IMR-90 (cell line): ENCODE results near the gene GALNT9. TPM values are rescaled to one million over a fixed set of nuclear protein-coding genes. Genes with fewer than 3 reads are reported as not detected.

Experiments used
- ATAC-seq: fragments of 200-7000 bp; cut with Tn5 transposase; 2 replicates; pipeline ENCODE4 v1.9.1; 2020; ENCODE audit warnings: low read depth, mild to moderate bottlenecking, moderate library complexity
- BruUV-seq: library from RNA; stranded (reverse); fragments of 400-500 nt; replicated peaks from 2 replicates; lab custom pipeline; 2021; lab: Mats Ljungman, UMichigan
- CTCF ChIA-PET: fragments of 300-600 bp; formaldehyde crosslinking; extraction: SDS; loops from one replicate; lab custom pipeline; 2021; ENCODE audit warnings: antibody characterized with exemption; lab: Yijun Ruan, JAX
- POLR2A ChIA-PET: fragments of 300-600 bp; sonication (Branson Sonifier 250); formaldehyde crosslinking; loops from one replicate; lab custom pipeline; 2022; ENCODE audit warnings: antibody characterized with exemption; ENCODE audit not compliant: unreplicated experiment; lab: Charles Lee
- DNase-seq: peaks from one replicate; pipeline ENCODE4 v3.0.0; 2013
- H2AFZ ChIP-seq: replicated peaks from 2 replicates; pipeline ENCODE3; 2013; ENCODE audit warnings: low read length, mild to moderate bottlenecking; ENCODE audit not compliant: poor library complexity
- H2AK5ac ChIP-seq: 2 replicates; pipeline ENCODE4 v1.6.1; 2013; ENCODE audit warnings: low read depth, low read length, inconsistent platforms
- H2AK9ac ChIP-seq: replicated peaks from 2 replicates; pipeline ENCODE3; 2013; ENCODE audit warnings: mild to moderate bottlenecking, low read depth, low read length, moderate library complexity; ENCODE audit not compliant: poor library complexity
- H2BK120ac ChIP-seq: 2 replicates; pipeline ENCODE4 v1.6.1; 2013; ENCODE audit warnings: low read depth, low read length, inconsistent platforms
- H2BK15ac ChIP-seq: 3 replicates; pipeline ENCODE4 v1.6.1; 2013; ENCODE audit warnings: low read depth, low read length, inconsistent platforms
- H2BK20ac ChIP-seq: 2 replicates; pipeline ENCODE4 v1.6.1; 2013; ENCODE audit warnings: low read depth, mild to moderate bottlenecking, inconsistent platforms, low read length, moderate library complexity
- H2BK5ac ChIP-seq: 2 replicates; pipeline ENCODE4 v1.6.1; 2013; ENCODE audit warnings: mild to moderate bottlenecking, low read depth, low read length, inconsistent platforms; ENCODE audit not compliant: poor library complexity, severe bottlenecking
- H3K14ac ChIP-seq: replicated peaks from 2 replicates; pipeline ENCODE4 v1.6.1; 2013; ENCODE audit warnings: low read depth, low read length, inconsistent platforms
- H3K18ac ChIP-seq: 2 replicates; pipeline ENCODE4 v1.6.1; 2013; ENCODE audit warnings: low read depth, low read length, control low read depth
- H3K23ac ChIP-seq: 2 replicates; pipeline ENCODE4 v1.6.1; 2013; ENCODE audit warnings: low read depth, low read length, inconsistent platforms
- H3K27ac ChIP-seq: 2 replicates; pipeline ENCODE4 v1.5.1; 2013; ENCODE audit warnings: mild to moderate bottlenecking, control low read depth, low read length; ENCODE audit not compliant: insufficient read depth
- H3K27me3 ChIP-seq: 2 replicates; pipeline ENCODE4 v1.6.1; 2013; ENCODE audit warnings: low read length; ENCODE audit not compliant: control insufficient read depth, insufficient read depth
- H3K36me3 ChIP-seq: 2 replicates; pipeline ENCODE4 v1.6.1; 2013; ENCODE audit warnings: low read length, mixed read lengths; ENCODE audit not compliant: control insufficient read depth, insufficient read depth
- H3K4ac ChIP-seq: 2 replicates; pipeline ENCODE4 v1.6.1; 2013; ENCODE audit warnings: low read depth, low read length, inconsistent platforms
- H3K4me1 ChIP-seq: 2 replicates; pipeline ENCODE4 v1.6.1; 2013; ENCODE audit warnings: low read length, mixed read lengths; ENCODE audit not compliant: control insufficient read depth, insufficient read depth
- H3K4me2 ChIP-seq: 2 replicates; pipeline ENCODE4 v1.6.1; 2013; ENCODE audit warnings: low read depth, mild to moderate bottlenecking, control low read depth, low read length, moderate library complexity
- H3K4me3 ChIP-seq: 2 replicates; pipeline ENCODE4 v1.5.1; 2013; ENCODE audit warnings: low read depth, mild to moderate bottlenecking, control low read depth, low read length, moderate library complexity; ENCODE audit not compliant: insufficient read depth
- H3K56ac ChIP-seq: 2 replicates; pipeline ENCODE4 v1.6.1; 2013; ENCODE audit warnings: low read length, inconsistent platforms; ENCODE audit not compliant: insufficient read depth; ENCODE audit errors: extremely low read depth
- H3K79me1 ChIP-seq, 2 experiments: 2 replicates each; pipeline ENCODE4 v1.6.1; 2013; ENCODE audit warnings: low read length in 2 of 2, inconsistent platforms in 1 of 2, low read depth in 1 of 2
- H3K9ac ChIP-seq: 2 replicates; pipeline ENCODE4 v1.6.1; 2013; ENCODE audit warnings: low read depth, low read length, control low read depth
- H3K9me1 ChIP-seq: 2 replicates; pipeline ENCODE4 v1.6.1; 2013; ENCODE audit warnings: low read length, inconsistent platforms; ENCODE audit not compliant: insufficient read depth
- H3K9me3 ChIP-seq: 2 replicates; pipeline ENCODE4 v1.6.1; 2013; ENCODE audit warnings: low read length; ENCODE audit not compliant: control insufficient read depth, insufficient read depth
- H4K20me1 ChIP-seq: 2 replicates; pipeline ENCODE4 v1.6.1; 2013; ENCODE audit warnings: low read length, inconsistent platforms; ENCODE audit not compliant: insufficient read depth
- H4K5ac ChIP-seq: 2 replicates; pipeline ENCODE4 v1.6.1; 2013; ENCODE audit warnings: mild to moderate bottlenecking, low read depth, low read length, control low read depth
- H4K8ac ChIP-seq, 2 experiments: 2 replicates each; pipeline ENCODE4 v1.6.1; 2013; ENCODE audit warnings: low read depth in 2 of 2, low read length in 2 of 2, control low read depth in 1 of 2, inconsistent platforms in 1 of 2
- H4K91ac ChIP-seq: 2 replicates; pipeline ENCODE4 v1.6.1; 2013; ENCODE audit warnings: low read depth, low read length, inconsistent platforms; ENCODE audit not compliant: insufficient read depth
- BHLHE40 ChIP-seq: fragments of 150-350 bp; IDR thresholded peaks from 2 replicates; pipeline ENCODE4 v1.6.1; 2016; ENCODE audit warnings: mild to moderate bottlenecking, low read depth, low read length
- CEBPB ChIP-seq: IDR thresholded peaks from 2 replicates; pipeline ENCODE4 v1.6.1; 2012; ENCODE audit warnings: low read depth, low read length, improper control_type of control experiment
- MAZ ChIP-seq: IDR thresholded peaks from 2 replicates; pipeline ENCODE4 v1.6.1; 2012; ENCODE audit warnings: low read depth, mild to moderate bottlenecking, low read length, improper control_type of control experiment, moderate library complexity, borderline replicate concordance
- MXI1 ChIP-seq: IDR thresholded peaks from 2 replicates; pipeline ENCODE4 v1.6.1; 2012; ENCODE audit warnings: low read depth, mild to moderate bottlenecking, low read length, moderate library complexity, borderline replicate concordance
- WGBS, 2 experiments: methylation state at CpG; one replicate each; pipeline versions ENCODE4 v1.1.5 to v1.1.7; 2013; ENCODE audit warnings: missing lambda C conversion rate in 2 of 2; ENCODE audit not compliant: insufficient read length in 1 of 2; ENCODE audit errors: extremely low coverage in 2 of 2; 5-methylcytosine and 5-hydroxymethylcytosine counted together
- dilution Hi-C: fragments of 300-500 bp; cut with HindIII; formaldehyde crosslinking; loops from one replicate; pipeline ENCODE4 v1.14.3; 2018; ENCODE audit warnings: low sequenced_read_pairs; ENCODE audit not compliant: unreplicated experiment
- in situ Hi-C: fragments of 300-500 bp; cut with MboI; formaldehyde crosslinking; loops from 3 replicates; pipeline ENCODE4 v1.14.3; 2019; ENCODE audit warnings: low sequenced_read_pairs, inconsistent platforms, mixed read lengths
- intact Hi-C: fragments of 100-400 bp; cut with micrococcal nuclease; formaldehyde crosslinking; loops from 2 replicates; pipeline ENCODE4 v1.10.0; 2022
- polyA plus RNA-seq, 3 experiments: library from polyadenylated mRNA; depleted of rRNA; stranded (reverse); fragments of >200 nt; gene quantifications; 2 replicates each; pipeline ENCODE4 v1.2.3, GENCODE V29; 2012; ENCODE audit warnings: low replicate concordance in 1 of 3
- total RNA-seq: library from RNA; depleted of rRNA; stranded (reverse); fragments of >200 nt; gene quantifications from 2 replicates; pipeline ENCODE4 v1.2.3, GENCODE V29; 2012

The GALNT9 gene
- total and polyA plus RNA-seq, 2 of the 4 experiments (the other 2 are of a cell fraction), result under 0.01 to 0.12 TPM

DNA sequence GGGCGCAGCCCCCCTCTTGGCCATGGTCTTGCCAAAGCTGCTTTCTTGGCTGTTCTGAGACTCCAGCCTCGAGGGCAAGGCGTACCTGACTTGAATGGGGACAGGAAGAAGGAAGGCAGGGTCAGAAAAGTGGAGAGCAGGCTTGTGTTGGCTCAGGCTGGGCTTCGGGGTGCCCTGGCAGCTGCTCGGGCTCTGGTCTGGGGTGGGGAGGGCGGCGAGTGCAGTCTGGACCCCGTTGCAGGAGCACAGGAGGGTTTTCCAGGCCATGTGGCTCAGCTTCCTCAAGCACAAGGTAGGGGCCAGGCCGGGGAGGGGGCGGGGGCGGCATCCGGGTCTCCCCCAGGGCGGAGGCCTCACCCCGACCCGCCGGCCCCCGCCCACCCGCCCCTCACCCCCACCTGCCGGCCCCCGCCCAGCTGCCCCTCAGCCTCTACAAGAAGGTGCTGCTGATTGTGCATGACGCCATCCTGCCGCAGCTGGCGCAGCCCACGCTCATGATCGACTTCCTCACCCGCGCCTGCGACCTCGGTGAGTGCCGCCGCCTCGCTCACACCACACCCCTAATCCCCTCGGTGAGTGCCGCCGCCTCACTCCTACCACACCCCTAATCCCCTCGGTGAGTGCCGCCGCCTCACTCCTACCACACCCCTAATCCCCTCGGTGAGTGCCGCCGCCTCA, 180.9 kb downstream of the GALNT9 start:
- H4K8ac ChIP-seq, result no peak overlapping the region
- no peak overlapping the region for H2BK20ac ChIP-seq
- no peak overlapping the region for H2AFZ ChIP-seq
- no peak overlapping the region for H2BK120ac ChIP-seq
- no peak overlapping the region for H2AK5ac ChIP-seq
- H3K23ac ChIP-seq, result no peak overlapping the region
- no peak for DNase-seq
- H3K27me3 ChIP-seq, result no peaks in the 10 kb centered on the region
- no peak overlapping the region for H3K27ac ChIP-seq
- ChIA-PET POLR2A (no interaction called here), CTCF (no interaction called here)
- no peak overlapping the region for H2BK5ac ChIP-seq
- BruUV-seq, result no TSS peak
- H4K91ac ChIP-seq, result no peak overlapping the region
- no peak overlapping the region for H4K5ac ChIP-seq
- no peak overlapping the region for H3K56ac ChIP-seq
- H3K18ac ChIP-seq, result no peak overlapping the region
- no peak overlapping the region for H3K4ac ChIP-seq
- peaks cover 19% of the 10 kb centered on the region for H3K36me3 ChIP-seq
- no peak for TF ChIP-seq MAZ
- TF ChIP-seq MXI1, result no peak
- no peak for TF ChIP-seq CEBPB
- TF ChIP-seq BHLHE40, result no peak
- no peaks in the 10 kb centered on the region for H3K9me1 ChIP-seq
- H2BK15ac ChIP-seq, result no peak overlapping the region
- WGBS, 2 experiments, result 100% methylated on average over 11 of the region's 41 CpGs; no CpG with 5 or more reads in 1 of the 2 experiments
- in situ Hi-C loops, result no loop called here
- H4K20me1 ChIP-seq, result peaks cover 3% of the 10 kb centered on the region; the same call in 1 of the 2 replicates
- H3K9ac ChIP-seq, result no peak overlapping the region
- intact Hi-C loops, result no loop called here
- H3K4me1 ChIP-seq, result peaks cover 6% of the 10 kb centered on the region
- ATAC-seq, result no peak
- H3K4me3 ChIP-seq, result no peak overlapping the region
- H2AK9ac ChIP-seq, result no peak overlapping the region
- dilution Hi-C loops, result no loop called here
- no peaks in the 10 kb centered on the region for H3K9me3 ChIP-seq
- peaks cover 9 to 23% of the 10 kb centered on the region in 2 experiments; a peak in 3 of 4 replicates for H3K79me1 ChIP-seq
- H3K4me2 ChIP-seq, result no peak overlapping the region
- no peak overlapping the region for H3K14ac ChIP-seq
